GM19395 (cell line): ENCODE results near the gene MED22.
"Not testable (repeated sequence)": the region's sequence is repeated elsewhere in the genome, so short reads cannot be mapped to it uniquely, and the experiment has no call there.

Experiments
- ATAC-seq: cut with Tn5 transposase; IDR thresholded peaks from one replicate; pipeline ENCODE4 v1.9.1; 2021; ENCODE audit warnings: mild to moderate bottlenecking, moderate library complexity; ENCODE audit not compliant: unreplicated experiment

The MED22 gene

GRCh38 chr9:133377280-133377679 is 29.3 kb upstream of the MED22 start:
- ATAC-seq = not testable (repeated sequence)

- peak; percentile 84 for ATAC-seq
Observed at GRCh38 chr9:133375724-133376654, 28.1 kb upstream of the MED22 start, which contains the start of the genes STKLD1 and SURF4. STKLD1 (plus strand) TSS chr9:133376366; CDS start chr9:133376474, 108 bp downstream. SURF4 (minus strand) TSS chr9:133376060; CDS start chr9:133375969, 91 bp downstream.

DNA sequence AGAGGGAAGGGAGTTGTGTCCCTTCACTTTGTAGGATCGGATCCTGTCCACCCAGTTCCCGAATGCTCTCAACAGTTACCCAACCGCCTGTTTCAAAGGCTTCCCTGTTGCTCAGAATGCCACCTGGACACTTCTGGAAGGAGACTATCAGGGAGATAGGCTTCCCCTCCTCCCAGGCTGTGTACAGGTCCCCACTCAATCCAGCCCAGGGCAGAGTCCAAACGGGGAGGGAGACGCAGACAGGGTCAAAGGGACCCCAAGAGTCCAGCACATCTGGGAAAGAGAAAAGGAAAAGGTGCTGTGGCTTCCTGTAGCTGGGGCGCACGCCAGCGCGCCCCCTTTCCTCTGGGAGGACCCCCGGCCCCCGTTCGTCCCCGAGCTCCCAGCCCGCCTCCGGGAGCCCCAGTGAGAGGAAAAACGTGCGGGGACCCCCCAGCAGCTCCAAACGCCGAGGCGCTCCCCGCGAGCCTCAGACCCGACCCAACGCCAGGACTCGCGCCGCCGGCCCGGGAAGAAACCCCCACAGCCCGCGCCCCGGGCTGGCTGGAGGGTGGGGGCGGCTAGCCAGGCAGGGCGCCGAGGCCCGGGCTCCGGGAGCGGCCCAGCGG is 27.3 kb upstream of the MED22 start:
- peak; percentile 8 for ATAC-seq

DNA sequence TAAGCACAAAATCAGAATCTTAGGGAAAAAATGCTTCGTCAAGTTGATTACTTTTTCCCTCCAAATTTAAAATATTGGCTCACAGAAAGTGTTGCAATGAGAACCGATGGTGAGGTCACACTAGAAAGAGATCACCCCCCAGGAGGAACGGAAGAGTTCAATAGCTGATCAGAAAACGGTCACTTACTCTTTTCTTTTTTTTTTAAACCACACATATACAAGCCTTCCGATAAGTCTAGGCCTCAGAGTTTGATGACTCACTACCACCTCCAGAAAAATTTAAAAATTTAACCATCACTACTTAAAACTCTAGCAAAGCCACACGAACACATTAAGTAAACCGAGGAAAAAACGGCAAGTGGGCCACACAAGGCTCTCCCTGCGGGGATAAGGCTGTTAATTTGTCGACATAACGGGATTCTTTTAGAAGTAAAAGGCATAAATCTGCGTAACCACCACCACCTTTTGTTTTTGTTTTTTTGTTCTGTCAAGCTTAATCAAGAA is 26.7 kb upstream of the MED22 start:
- no peak for ATAC-seq

GRCh38 chr9:133372144-133372543 is 24.2 kb upstream of the MED22 start:
- ATAC-seq = no peak

DNA sequence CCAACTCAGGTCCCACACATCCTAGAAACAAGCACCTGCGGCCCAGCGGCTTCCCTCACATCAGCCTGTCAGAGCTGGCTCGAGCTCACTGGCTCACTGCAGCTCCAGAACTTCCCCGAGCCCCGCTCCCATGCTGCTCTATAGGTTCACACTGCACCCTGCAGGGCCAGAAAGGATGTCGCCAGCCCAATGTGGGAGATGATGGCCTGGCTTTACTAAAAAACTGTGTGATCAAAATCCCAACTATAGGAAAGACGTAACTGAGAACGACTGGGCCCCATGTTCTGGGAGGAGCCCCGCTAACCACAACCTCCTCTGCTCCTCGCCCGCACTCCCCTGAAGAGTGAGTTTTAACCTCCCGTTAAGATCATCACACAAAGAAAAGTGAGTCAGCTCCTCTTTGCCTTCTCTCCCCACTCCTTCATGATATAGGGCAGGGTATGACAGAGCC is 23.4 kb upstream of the MED22 start:
- ATAC-seq = no peak

- ATAC-seq = no peak
Observed at GRCh38 chr9:133370685-133371084, 22.8 kb upstream of the MED22 start.

DNA sequence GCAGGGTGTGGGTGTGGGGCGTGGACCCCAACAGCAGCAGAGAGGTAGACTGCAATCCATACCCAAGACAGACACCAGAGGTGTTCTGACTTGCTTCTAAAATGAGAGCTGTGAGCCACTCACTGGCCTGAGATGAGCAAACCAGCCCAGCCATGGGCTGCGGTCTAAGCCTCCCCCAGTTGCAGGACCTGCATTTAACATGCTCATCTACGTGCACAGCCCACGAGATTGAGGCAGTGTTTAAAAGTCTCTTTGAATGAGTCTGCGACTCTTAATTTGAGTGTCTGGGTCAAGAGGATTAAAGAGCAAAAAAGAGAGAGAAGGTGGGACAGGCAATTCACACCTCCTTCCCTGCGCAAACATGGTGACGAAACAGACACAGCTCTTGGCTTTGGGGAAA is 22.0 kb upstream of the MED22 start:
- no peak for ATAC-seq

DNA sequence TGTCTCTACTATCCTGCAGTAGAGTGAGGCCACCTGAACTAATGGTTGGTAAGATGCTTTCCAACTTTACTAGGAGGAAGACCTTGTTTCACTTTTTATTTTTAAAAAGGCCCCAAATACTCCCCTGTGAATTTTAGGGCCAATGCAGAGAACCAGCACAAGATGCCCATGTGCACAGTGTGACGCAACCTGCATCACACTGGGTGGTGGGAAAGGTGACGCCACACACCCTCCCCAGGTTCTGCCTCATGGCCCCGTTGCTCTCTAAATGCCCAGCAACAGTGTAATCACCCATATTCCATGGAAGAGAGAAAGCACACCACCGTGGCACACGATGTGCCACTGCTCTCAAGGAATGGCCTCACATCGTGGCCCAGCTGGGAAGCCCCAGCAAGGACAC is 21.5 kb upstream of the MED22 start:
- no peak for ATAC-seq

GRCh38 chr9:133368249-133368881 is 20.4 kb upstream of the MED22 start:
- ATAC-seq = no peak

DNA sequence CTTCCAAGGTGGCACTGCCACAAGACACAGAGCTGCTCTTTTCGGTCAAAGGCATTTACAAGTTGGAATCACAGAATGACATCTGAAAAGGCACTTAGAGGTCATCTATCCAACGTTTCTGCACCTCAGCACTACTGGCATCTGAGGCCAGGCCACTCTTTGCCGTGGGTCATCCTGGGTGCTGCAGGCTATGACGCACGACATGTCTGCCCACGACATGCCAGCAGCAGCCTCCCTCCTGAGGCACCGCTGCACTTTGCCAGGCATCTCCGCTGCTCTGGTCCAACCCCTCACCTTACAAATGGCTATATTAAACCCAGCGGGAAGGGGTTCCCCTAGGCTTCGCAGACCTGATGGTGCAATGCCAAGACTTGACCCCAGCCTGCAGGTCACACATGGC is 19.8 kb upstream of the MED22 start:
- ATAC-seq = no peak

- no peak for ATAC-seq
Observed at GRCh38 chr9:133367221-133367620, 19.3 kb upstream of the MED22 start.

GRCh38 chr9:133366435-133366834 is 18.5 kb upstream of the MED22 start:
- no peak for ATAC-seq

DNA sequence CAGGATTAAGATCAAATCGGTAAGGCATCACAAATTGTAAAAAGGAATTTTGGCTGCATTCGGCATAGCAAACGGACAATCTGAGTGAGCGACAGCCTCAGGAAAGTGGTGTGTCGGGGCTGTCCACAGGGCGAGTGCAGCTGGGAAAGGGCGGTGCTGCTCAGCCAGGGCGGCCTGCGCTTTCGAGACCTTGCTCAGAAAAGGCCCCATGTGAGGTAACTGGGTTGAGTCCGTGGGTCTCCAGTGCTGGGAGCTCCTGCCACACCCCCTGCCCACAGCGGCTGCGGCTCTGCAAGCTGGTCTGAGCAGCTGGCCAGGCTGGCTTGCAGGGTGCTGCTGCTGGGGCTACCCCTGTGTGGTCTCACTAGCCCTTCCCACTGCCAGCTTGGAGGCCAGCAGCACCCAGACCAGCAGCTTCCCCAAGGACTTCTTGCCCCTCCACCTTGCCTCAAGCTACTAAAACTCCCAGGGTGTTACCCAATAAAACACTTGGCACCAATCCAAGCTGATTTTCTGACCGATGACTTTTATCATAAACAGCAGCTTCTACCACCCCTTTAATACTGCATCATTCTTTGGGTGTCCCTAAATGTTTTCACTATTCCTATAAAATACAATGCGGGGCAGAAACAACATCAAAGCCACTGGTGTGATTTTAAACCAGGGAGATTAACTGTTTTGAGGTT is 14.6 kb upstream of the MED22 start:
- ATAC-seq = no peak

DNA sequence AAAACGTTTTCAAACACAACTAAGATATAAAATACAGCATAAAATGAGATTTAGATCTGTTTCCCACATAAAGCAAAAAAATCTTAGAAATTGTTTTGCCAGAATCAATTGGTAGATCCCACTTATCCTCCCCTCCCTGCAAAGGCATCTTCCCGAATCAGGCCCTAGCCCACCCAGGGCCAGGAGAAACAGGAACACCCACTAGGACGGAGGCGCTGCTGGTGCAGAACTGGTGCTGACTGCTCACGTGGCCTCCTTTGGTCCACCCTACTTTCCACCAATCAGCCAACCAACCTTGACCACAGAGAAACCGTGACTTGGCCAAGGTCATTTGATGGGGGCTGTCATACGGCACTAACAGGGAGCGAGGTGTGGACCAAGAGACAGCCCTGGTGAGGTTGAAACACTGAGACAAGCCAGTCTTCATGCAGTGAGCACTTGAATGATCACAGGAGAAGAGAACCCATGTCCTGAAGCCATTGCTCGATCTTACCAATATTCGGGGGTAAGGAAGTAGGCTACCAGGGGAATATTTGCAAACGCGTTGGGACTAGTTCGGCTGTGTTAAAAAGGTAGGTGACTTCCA is 13.7 kb upstream of the MED22 start:
- no peak for ATAC-seq

GRCh38 chr9:133360400-133361393 is 12.8 kb upstream of the MED22 start:
- no peak for ATAC-seq

- no peak for ATAC-seq
Observed at GRCh38 chr9:133359399-133360175, 11.7 kb upstream of the MED22 start.

- no peak for ATAC-seq
Observed at GRCh38 chr9:133357656-133358055, 9.7 kb upstream of the MED22 start.
